Forelimb muscle (tissue), 1 donor: ENCODE results near the gene NGF. TPM values are rescaled to one million over a fixed set of nuclear protein-coding genes. Genes with fewer than 3 reads are reported as not detected.
A peak's percentile ranks its signal among the peaks of the same experiment; 100 is the strongest.

Experiments
- DNase-seq: peaks from one replicate; pipeline ENCODE4 v3.0.0-alpha.2; 2013; ENCODE audit warnings: low read depth
- polyA plus RNA-seq: library from polyadenylated mRNA; unstranded; fragments of 120-200 nt; gene quantifications from one replicate; pipeline ENCODE4 v1.2.1, GENCODE V29; 2013; ENCODE audit not compliant: insufficient read length

The NGF gene
- polyA plus RNA-seq, 1 donor: 1.9 TPM

DNA sequence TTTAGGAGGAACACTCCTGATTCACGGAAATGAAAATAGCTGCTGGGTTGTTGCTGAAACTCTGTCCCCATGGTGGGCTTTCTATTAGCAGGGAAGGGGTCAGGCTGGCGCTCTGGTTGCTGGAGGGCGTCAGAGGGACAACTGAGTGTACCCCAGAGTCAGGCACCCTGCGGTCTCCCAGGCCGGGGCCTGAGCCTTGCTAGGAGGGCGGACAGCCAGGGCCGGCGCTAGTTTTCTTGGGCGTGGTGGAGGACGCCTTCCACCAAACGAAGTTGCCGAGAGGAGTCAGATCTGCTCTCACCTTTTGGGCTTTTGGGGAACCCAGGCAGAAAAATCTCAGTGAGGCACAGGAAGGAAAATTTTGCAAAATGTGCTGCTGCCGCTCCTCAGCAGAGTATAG, 54.8 kb downstream of the NGF start:
- no peak for DNase-seq

DNA sequence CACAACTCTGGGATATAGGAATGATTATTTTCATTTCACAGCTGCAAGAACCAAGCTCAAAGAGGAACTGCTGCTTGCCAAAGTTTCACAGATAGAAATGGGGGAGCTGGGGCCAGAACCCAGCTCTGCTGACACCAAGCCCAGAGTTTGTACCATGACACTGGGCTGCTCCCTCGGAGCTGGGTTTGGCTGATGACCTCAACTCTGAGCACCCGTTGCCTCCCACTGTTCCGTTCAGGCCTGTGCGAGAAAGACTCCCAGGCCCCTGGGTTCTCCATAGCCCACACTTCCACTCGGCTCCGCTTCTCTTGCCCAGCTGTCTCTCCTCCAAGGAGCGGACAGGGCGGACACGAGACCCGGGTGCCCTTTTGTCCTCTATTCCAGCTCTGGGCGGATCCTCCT, 55.2 kb downstream of the NGF start:
- DNase-seq: no peak

- no peak for DNase-seq
Observed at GRCh38 chr1:115281143-115281542, 56.9 kb downstream of the NGF start.

DNA sequence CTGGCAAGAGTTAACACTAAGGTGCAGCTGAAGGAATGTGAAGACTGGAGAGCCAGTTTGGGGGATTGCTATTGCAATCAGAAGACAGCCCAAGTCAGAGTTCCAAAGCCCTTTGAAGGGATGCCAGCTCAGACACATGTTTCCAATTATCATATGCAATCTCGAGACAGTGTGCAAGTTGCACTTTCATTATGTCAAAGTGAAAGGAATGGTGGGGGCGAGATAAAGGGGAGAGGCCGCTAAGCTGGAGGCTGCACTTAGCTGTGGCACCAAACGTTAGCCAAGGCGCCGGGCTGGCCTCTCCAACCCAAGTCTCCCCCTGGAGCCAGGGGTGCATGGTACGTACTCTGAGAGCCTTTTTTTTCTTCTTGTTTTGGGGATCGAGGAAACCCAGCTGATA, 58.0 kb downstream of the NGF start:
- DNase-seq: no peak

DNA sequence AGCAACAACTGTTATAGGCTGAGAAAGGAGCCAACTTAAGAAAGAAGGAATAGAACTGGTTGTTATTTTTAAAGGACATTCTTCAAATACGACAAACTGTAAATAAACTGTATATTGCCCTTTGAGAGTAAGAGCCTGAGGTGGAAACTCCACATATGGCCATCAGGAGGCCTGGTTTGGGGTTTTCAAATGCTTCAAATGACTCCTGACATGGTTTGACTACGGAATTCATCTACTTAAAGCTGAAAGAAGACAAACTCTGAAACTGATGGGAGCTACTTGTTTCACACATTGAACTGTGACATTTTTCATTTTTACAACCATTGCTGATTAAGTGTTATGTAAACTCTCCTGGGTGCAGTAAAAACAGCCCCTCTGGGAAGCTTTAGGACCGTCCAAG, 59.8 kb downstream of the NGF start:
- no peak for DNase-seq

- no peak for DNase-seq
Observed at GRCh38 chr1:115277276-115277675, 60.8 kb downstream of the NGF start.

GRCh38 chr1:115275216-115275615, 62.8 kb downstream of the NGF start:
- DNase-seq: no peak

- no peak for DNase-seq
Observed at GRCh38 chr1:115274467-115274866, 63.6 kb downstream of the NGF start.

DNA sequence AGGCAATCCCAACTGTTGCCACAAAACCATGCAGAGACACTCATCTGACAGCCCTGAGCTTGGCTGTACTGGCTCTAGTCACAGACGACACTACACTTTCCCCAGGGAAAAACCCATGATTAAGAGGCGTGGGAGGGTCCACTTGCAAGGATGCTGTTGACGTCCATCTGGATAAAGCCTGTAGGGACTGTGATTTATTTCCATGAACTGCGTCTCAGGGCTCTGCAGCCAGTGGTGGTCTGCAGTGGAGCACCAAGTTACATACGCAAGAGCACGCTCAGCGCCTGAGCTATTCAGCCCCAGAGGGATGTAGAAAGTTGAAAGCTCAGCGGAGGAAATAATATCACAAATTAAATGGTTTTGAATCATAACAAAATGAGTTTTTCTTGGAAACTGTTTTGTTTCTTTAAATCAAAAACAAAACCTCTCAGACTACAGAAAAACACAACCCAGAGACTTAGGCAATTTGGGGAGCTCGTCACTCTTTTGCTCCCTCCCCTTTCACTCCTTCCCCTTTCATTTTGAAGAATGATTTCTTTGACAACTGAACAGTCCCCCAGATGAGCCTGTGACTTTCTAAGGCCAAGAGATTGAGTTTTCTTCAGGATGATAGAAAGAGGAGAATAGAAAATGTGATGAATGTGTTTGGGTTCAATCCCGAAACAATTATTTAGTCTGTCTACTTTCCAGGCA, 71.2 kb downstream of the NGF start:
- no peak for DNase-seq

DNA sequence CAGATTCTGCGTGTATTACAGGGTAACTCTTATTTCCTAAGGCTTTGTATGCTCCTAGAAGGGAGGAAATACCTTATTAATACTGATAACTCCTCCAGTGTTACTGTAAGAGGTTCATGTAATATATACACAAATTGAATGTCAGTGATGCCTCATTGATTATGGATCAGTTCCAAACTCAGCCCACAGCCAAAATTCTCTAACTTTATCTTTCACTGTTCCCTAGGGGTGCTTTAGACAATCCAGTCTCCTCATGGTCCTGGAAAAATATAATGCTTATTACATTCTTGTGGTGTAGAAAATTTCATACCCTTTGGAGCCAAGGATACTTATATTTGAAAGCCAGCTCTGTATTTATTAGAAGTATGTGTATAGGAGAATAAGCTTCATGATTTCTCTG, 73.0 kb downstream of the NGF start:
- DNase-seq: no peak

DNA sequence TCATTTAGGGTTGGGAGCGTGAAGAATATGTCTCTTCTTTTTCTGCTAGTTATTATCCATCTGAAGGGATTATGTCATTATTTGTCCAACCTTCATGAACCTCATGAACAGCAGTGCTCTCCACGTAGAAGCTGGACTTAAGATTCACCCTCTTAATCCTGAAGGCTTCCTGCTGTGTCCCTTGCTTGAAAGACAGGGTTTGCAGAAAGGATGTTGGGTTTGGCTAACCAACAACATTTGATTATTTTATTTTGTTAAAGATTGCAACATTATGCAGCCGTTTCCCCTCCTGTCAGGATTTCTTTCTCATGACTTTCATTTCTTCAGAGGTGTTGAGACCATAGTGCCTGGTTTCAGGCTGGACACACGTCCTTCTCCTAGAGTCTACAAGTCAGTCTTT, 75.2 kb downstream of the NGF start:
- no peak for DNase-seq

DNA sequence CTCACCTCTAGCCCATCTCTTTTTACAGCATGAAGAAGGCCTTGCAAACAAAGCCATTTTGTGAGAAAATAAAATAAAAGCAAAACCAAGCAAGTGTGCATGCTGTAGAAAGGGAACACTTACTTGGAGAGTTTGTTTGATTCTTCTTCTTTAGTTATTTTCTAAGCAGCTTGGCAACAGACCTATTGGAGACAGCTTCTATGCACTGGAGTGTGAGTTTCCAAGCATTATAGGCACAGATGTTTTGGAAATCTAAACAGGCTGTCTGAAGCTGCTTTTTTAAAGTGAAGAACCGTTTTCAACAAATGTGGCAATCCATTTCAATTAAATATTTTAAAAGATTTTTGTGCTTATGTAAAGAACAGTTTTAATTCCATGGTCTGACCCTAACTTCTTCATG, 76.6 kb downstream of the NGF start:
- peak; percentile 86 for DNase-seq

GRCh38 chr1:115258302-115258866, 79.7 kb downstream of the NGF start:
- no peak for DNase-seq

GRCh38 chr1:115257591-115257990, 80.5 kb downstream of the NGF start:
- DNase-seq: no peak

GRCh38 chr1:115255154-115255553, 82.9 kb downstream of the NGF start:
- DNase-seq: no peak

GRCh38 chr1:115252585-115252984, 85.5 kb downstream of the NGF start:
- DNase-seq: no peak

- DNase-seq: peak; percentile 40
Observed at GRCh38 chr1:115251856-115252255, 86.2 kb downstream of the NGF start.

GRCh38 chr1:115251340-115251748, 86.7 kb downstream of the NGF start:
- no peak for DNase-seq

- DNase-seq: no peak
Observed at GRCh38 chr1:115246526-115246925, 91.5 kb downstream of the NGF start.

DNA sequence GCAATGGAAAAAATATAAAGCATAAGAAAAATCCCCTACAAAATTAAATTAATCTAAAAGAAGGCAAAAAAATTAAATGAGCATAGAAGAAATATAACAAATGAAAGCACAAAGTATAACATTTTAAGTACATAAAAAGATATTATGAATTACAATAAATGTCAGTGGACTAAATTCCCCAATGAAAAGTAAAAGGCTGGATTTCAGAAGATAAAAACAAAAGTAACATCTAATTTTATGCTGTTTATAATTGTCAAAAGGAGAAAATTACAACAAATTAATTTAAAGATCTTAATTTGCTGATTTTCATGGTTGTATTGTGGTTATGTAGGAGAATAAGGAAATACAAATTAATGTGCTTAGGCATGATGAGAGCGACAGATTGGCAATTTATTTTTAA, 92.8 kb downstream of the NGF start:
- DNase-seq: no peak

DNA sequence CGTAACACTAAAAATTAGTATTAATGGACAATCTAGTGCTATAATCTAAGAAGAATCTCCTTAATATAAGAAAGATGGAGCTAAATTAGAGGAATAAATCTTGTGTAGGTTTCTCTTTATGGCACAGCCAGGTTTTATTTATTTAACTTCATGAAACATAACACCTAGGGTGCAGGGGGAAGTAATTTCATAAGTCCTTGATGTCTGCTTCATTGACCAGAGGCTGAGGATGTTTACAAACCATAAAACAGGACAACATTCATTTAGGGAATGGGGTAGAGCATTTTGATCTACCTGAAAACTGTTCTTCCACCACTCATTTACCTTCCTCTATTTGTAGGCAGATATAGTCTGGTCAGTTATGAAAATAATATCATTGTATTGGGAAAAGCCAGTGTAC, 95.5 kb downstream of the NGF start:
- DNase-seq: no peak

- DNase-seq: no peak
Observed at GRCh38 chr1:115241309-115241708, 96.7 kb downstream of the NGF start.

GRCh38 chr1:115240297-115240696, 97.8 kb downstream of the NGF start:
- no peak for DNase-seq

DNA sequence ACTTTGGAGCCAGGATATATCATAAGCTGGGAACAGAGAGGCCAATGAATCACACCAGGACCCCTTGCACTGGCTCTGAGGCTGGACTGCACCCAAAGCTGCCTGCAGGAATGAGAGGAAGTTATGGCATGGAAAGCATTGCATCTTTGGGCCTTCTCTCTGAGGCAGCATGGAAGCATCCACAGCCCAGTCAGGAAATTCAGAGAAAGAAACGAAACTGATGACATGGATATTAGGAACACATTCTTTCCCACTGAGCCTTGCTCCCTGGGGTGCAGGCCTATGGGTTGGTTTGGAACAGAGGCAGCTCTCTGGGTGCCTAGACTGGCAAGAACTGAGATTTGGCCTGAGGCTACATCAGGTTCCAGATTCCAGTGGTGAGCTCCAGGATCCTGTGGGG, 98.6 kb downstream of the NGF start:
- no peak for DNase-seq
